PC-9 (cell line): ENCODE results near the gene MTREX. TPM values are rescaled to one million over a fixed set of nuclear protein-coding genes. Genes with fewer than 3 reads are reported as not detected.

Source experiments
- BruUV-seq: library from RNA; stranded (reverse); fragments of 400-500 nt; replicated peaks from 2 replicates; lab custom pipeline; 2021; lab: Mats Ljungman, UMichigan
- CTCF ChIA-PET: fragments of 300-600 bp; sonication (Branson Sonifier 250); formaldehyde crosslinking; loops from one replicate; lab custom pipeline; 2022; ENCODE audit warnings: antibody characterized with exemption; lab: Charles Lee
- POLR2A ChIA-PET: fragments of 300-600 bp; sonication (Branson Sonifier 250); formaldehyde crosslinking; loops from one replicate; lab custom pipeline; 2022; ENCODE audit warnings: antibody characterized with exemption; ENCODE audit not compliant: unreplicated experiment; lab: Charles Lee
- DNase-seq, 2 experiments: peaks; one replicate each; pipeline versions ENCODE4 v3.0.0 to v3.0.0-alpha.2; 2015 to 2022; ENCODE audit warnings: mixed read lengths in 1 of 2
- H2AFZ ChIP-seq: fragments of 200-600 bp; sonication (generic); 2 replicates; pipeline ENCODE4 v1.8.1; 2017; ENCODE audit warnings: antibody characterized with exemption
- H3F3A ChIP-seq: fragments of 200-600 bp; sonication (generic); 2 replicates; pipeline ENCODE4 v1.8.1; 2017; ENCODE audit warnings: antibody characterized with exemption, mild to moderate bottlenecking, low read depth; ENCODE audit not compliant: insufficient read depth
- H3K27ac ChIP-seq: fragments of 200-600 bp; sonication (generic); 2 replicates; pipeline ENCODE4 v1.6.1; 2016; ENCODE audit warnings: mixed run types
- H3K27me3 ChIP-seq: fragments of 200-600 bp; sonication (generic); 2 replicates; pipeline ENCODE4 v1.6.1; 2016; ENCODE audit warnings: low read depth, mixed run types; ENCODE audit not compliant: insufficient read depth
- H3K36me3 ChIP-seq: fragments of 200-600 bp; sonication (generic); 2 replicates; pipeline ENCODE4 v1.6.1; 2016; ENCODE audit warnings: low read depth, mixed run types
- H3K4me1 ChIP-seq: fragments of 200-600 bp; sonication (generic); replicated peaks from 2 replicates; pipeline ENCODE4 v1.6.1; 2016; ENCODE audit warnings: mixed run types; ENCODE audit not compliant: insufficient read depth
- H3K4me2 ChIP-seq: fragments of 200-600 bp; sonication (generic); 2 replicates; pipeline ENCODE4 v1.6.1; 2017; ENCODE audit warnings: mixed run types
- H3K4me3 ChIP-seq: fragments of 200-600 bp; sonication (generic); 2 replicates; pipeline ENCODE4 v1.6.1; 2016; ENCODE audit warnings: mixed run types
- H3K79me2 ChIP-seq: fragments of 200-600 bp; sonication (generic); 2 replicates; pipeline ENCODE4 v1.6.1; 2017; ENCODE audit warnings: low read depth, mixed run types
- H3K9me2 ChIP-seq: fragments of 200-600 bp; sonication (generic); 2 replicates; pipeline ENCODE4 v1.8.1; 2017; ENCODE audit warnings: mild to moderate bottlenecking; ENCODE audit not compliant: insufficient read depth
- H3K9me3 ChIP-seq: fragments of 200-600 bp; sonication (generic); 2 replicates; pipeline ENCODE4 v1.8.1; 2016; ENCODE audit warnings: low read depth; ENCODE audit not compliant: insufficient read depth
- H4K20me1 ChIP-seq: fragments of 200-600 bp; sonication (generic); 2 replicates; pipeline ENCODE4 v1.8.1; 2017; ENCODE audit not compliant: insufficient read depth
- CTCF ChIP-seq: fragments of 200-600 bp; sonication (generic); conservative IDR thresholded peaks from 2 replicates; pipeline ENCODE4 v1.6.1; 2017; ENCODE audit warnings: mixed run types, antibody characterized with exemption, mild to moderate bottlenecking, moderate library complexity
- EZH2 ChIP-seq: fragments of 200-600 bp; sonication (generic); IDR thresholded peaks from 2 replicates; pipeline ENCODE4 v1.8.0; 2017; ENCODE audit warnings: antibody characterized with exemption, low read depth
- intact Hi-C: fragments of 100-400 bp; cut with micrococcal nuclease; formaldehyde crosslinking; loops from one replicate; pipeline ENCODE4 v1.10.0; 2022; ENCODE audit not compliant: unreplicated experiment
- total RNA-seq: library from RNA; stranded (reverse); gene quantifications from 2 replicates; pipeline ENCODE4 v1.2.3, GENCODE V29; 2021

Gene MTREX
- total RNA-seq, 1 experiment from 2014 or later, result 56.7 TPM

GRCh38 chr5:55278778-55279177 lies 29.0 kb upstream of the MTREX start:
- ChIA-PET CTCF (no interaction called here), POLR2A (no interaction called here)
- no peak for DNase-seq
- Histone ChIP-seq H3K27ac (no peak overlapping the region), H3K4me2 (no peak overlapping the region), H3F3A (no peaks in the 10 kb centered on the region), H3K27me3 (no peaks in the 10 kb centered on the region), H3K79me2 (no peaks in the 10 kb centered on the region), H4K20me1 (no peaks in the 10 kb centered on the region), H2AFZ (no peak overlapping the region), H3K9me3 (no peaks in the 10 kb centered on the region), H3K4me3 (no peak overlapping the region), H3K4me1 (no peaks in the 10 kb centered on the region), H3K36me3 (peaks cover 20% of the 10 kb centered on the region; the same call in 1 of the 2 replicates), H3K9me2 (no peaks in the 10 kb centered on the region)
- BruUV-seq, result no TSS peak
- TF ChIP-seq EZH2 (no peak), CTCF (no peak)
- intact Hi-C loops, result no loop called here

GRCh38 chr5:55286411-55286933 lies 21.3 kb upstream of the MTREX start:
- TF ChIP-seq CTCF (no peak), EZH2 (no peak)
- Histone ChIP-seq H3K4me2 (no peak overlapping the region), H2AFZ (no peak overlapping the region), H3K4me3 (no peak overlapping the region), H3F3A (no peaks in the 10 kb centered on the region), H3K9me2 (no peaks in the 10 kb centered on the region), H3K9me3 (no peaks in the 10 kb centered on the region), H3K79me2 (no peaks in the 10 kb centered on the region), H3K36me3 (peaks cover 18% of the 10 kb centered on the region), H3K27ac (no peak overlapping the region), H3K27me3 (no peaks in the 10 kb centered on the region), H3K4me1 (no peaks in the 10 kb centered on the region), H4K20me1 (no peaks in the 10 kb centered on the region)
- no TSS peak for BruUV-seq
- ChIA-PET POLR2A (no interaction called here), CTCF (no interaction called here)
- intact Hi-C loops, result no loop called here
- DNase-seq, result no peak

- TF ChIP-seq EZH2, result no peak
- TF ChIP-seq CTCF, result no peak
- Histone ChIP-seq H3K4me1 (no peaks in the 10 kb centered on the region), H3K79me2 (no peaks in the 10 kb centered on the region), H3K9me2 (no peaks in the 10 kb centered on the region), H3F3A (0 out of 2 replicates have a peak, but pooled peaks cover 4% of the 10 kb centered on the region), H3K36me3 (peaks cover 23% of the 10 kb centered on the region), H4K20me1 (no peaks in the 10 kb centered on the region), H3K9me3 (no peaks in the 10 kb centered on the region), H3K27ac (no peak overlapping the region), H2AFZ (no peak overlapping the region), H3K4me2 (no peak overlapping the region), H3K4me3 (no peak overlapping the region), H3K27me3 (no peaks in the 10 kb centered on the region)
- no peak for DNase-seq
- ChIA-PET CTCF (no interaction called here), POLR2A (no interaction called here)
- BruUV-seq, result no TSS peak
- intact Hi-C loops, result no loop called here
Observed at GRCh38 chr5:55289808-55290207, 18.0 kb upstream of the MTREX start.
